HL-60 (cell line): ENCODE results near the gene OPN5.

Experiments used
- REST ChIP-seq: IDR thresholded peaks from 2 replicates; pipeline ENCODE4 v1.6.1; 2012; ENCODE audit warnings: low read depth; ENCODE audit not compliant: insufficient replicate concordance
- TF ChIP-seq, protein P1 (sequence below): IDR thresholded peaks from one replicate; pipeline ENCODE4 v1.5.1; 2011; ENCODE audit warnings: low read length, control low read depth, inconsistent platforms; ENCODE audit not compliant: insufficient read depth

DNA sequence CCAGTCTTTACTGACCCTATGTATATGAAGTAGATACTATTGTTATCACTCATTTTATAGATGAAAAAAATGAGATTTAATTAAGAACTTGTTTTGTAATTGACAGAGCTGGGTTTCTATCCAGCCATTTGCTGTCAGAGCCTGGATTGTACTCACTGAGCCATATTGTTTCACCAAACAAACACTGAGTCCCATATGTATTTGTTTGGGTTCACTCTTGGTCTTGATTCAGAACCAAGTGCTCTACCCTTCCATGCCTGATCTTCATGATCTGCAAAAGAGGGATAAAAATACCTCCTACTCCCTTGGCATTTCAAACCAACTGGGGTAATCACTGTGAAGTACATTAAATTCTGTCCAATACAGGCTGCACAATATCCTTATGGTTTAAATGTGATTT is 52.4 kb downstream of the OPN5 start:
- TF ChIP-seq REST: no peak
- TF ChIP-seq, protein P1, sequence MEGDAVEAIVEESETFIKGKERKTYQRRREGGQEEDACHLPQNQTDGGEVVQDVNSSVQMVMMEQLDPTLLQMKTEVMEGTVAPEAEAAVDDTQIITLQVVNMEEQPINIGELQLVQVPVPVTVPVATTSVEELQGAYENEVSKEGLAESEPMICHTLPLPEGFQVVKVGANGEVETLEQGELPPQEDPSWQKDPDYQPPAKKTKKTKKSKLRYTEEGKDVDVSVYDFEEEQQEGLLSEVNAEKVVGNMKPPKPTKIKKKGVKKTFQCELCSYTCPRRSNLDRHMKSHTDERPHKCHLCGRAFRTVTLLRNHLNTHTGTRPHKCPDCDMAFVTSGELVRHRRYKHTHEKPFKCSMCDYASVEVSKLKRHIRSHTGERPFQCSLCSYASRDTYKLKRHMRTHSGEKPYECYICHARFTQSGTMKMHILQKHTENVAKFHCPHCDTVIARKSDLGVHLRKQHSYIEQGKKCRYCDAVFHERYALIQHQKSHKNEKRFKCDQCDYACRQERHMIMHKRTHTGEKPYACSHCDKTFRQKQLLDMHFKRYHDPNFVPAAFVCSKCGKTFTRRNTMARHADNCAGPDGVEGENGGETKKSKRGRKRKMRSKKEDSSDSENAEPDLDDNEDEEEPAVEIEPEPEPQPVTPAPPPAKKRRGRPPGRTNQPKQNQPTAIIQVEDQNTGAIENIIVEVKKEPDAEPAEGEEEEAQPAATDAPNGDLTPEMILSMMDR: no peak
